Effector CD8-positive, alpha-beta T cell (primary cell): Measurements from ENCODE around the gene SMYD3.
A peak's percentile ranks its signal among the peaks of the same experiment; 100 is the strongest.

Experiments used
- DNase-seq: peaks from one replicate; lab custom pipeline; 2025; lab: John Stamatoyannopoulos, UW

Gene SMYD3

GRCh38 chr1:246147524-246148461 is 359.3 kb downstream of the SMYD3 start:
- no peak for DNase-seq

- DNase-seq = no peak
These were observed 360.1 kb downstream of the SMYD3 start for GRCh38 chr1:246146804-246147523.

- DNase-seq = no peak
These were observed 361.2 kb downstream of the SMYD3 start for GRCh38 chr1:246145900-246146299.

GRCh38 chr1:246144931-246145330 is 362.1 kb downstream of the SMYD3 start:
- no peak for DNase-seq

- no peak for DNase-seq
These were observed 364.7 kb downstream of the SMYD3 start for GRCh38 chr1:246142320-246142893.

- DNase-seq = no peak
These were observed 365.8 kb downstream of the SMYD3 start for GRCh38 chr1:246141306-246141705.

- no peak for DNase-seq
These were observed 367.3 kb downstream of the SMYD3 start for GRCh38 chr1:246139745-246140182.

- DNase-seq = no peak
These were observed 368.3 kb downstream of the SMYD3 start for GRCh38 chr1:246138781-246139180.

- no peak for DNase-seq
These were observed 370.6 kb downstream of the SMYD3 start for GRCh38 chr1:246136477-246136876.

- DNase-seq = no peak
These were observed 372.3 kb downstream of the SMYD3 start for GRCh38 chr1:246134789-246135188.

GRCh38 chr1:246131095-246131494 is 376.0 kb downstream of the SMYD3 start:
- DNase-seq = no peak

- no peak for DNase-seq
These were observed 378.5 kb downstream of the SMYD3 start for GRCh38 chr1:246128494-246129069.

- DNase-seq = no peak
These were observed 380.5 kb downstream of the SMYD3 start for GRCh38 chr1:246126580-246126979.

GRCh38 chr1:246122071-246122470 is 385.0 kb downstream of the SMYD3 start:
- DNase-seq = no peak

GRCh38 chr1:246121533-246121932 is 385.5 kb downstream of the SMYD3 start:
- DNase-seq = no peak

- DNase-seq = peak; percentile 14
These were observed 389.9 kb downstream of the SMYD3 start for GRCh38 chr1:246117066-246117791.

- DNase-seq = no peak
These were observed 392.7 kb downstream of the SMYD3 start for GRCh38 chr1:246114369-246114768.

- no peak for DNase-seq
These were observed 393.5 kb downstream of the SMYD3 start for GRCh38 chr1:246113555-246114095.

GRCh38 chr1:246111570-246111969 is 395.5 kb downstream of the SMYD3 start:
- DNase-seq = no peak

- DNase-seq = no peak
These were observed 396.5 kb downstream of the SMYD3 start for GRCh38 chr1:246110343-246111219.
